Measurements from ENCODE around the gene IPO11.

The IPO11 gene

DNA sequence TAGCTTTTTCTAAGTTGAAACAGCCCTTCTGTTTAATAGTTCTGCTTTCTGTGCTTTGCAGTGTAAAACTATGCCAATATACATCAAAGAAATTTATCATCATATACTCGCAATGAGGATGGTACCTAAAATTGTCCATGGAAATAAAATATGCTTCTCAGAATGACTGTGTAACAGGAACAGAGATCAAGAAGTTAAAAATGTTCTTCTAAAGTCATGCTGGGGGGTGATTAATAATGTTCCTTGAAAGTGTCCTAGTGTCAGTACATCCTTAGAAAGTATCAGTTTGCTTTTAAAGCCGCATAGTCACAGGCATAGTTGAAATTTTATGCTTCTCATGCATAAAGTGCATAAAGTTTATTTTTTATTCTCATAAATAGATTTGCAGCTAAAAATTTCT is 162.0 kb downstream of the IPO11 start:
- DNase-seq = no peak

DNA sequence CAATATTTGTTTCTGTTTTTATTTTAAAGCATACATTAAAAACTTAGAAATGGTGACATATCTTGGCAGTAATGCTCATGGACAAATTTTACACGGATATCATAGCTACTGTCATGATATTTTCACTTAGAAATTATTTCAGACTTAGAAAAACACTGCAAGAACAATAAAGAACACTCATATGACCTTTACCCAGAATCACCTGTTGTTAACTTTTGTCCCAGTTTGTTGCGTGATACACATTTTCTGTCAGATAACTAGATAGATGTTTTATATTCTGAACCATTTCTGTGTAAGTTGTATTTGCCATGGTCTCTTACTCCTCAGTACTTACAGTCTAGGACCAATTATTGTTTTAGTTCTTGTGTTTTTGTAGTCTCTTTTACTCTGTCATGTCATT is 162.5 kb downstream of the IPO11 start:
- DNase-seq = no peak

DNA sequence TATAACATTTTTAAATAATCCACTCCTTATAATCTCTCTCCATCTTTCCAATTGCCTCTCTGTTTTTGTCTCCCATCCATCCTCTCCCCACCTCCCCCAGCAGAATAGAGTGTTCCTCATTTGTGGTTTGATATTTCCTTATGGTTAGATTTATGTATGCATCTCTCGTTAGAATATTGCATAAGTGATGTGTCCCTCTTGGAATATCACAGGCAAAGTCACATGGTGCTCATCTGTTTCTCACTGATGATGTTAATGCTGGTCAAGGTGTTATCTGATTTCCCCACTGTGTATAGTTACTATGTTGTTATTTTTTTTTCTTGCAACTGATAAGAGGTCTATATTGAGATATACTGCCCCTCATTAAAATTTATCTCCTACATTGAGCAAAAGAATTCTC is 162.9 kb downstream of the IPO11 start:
- DNase-seq = no peak

DNA sequence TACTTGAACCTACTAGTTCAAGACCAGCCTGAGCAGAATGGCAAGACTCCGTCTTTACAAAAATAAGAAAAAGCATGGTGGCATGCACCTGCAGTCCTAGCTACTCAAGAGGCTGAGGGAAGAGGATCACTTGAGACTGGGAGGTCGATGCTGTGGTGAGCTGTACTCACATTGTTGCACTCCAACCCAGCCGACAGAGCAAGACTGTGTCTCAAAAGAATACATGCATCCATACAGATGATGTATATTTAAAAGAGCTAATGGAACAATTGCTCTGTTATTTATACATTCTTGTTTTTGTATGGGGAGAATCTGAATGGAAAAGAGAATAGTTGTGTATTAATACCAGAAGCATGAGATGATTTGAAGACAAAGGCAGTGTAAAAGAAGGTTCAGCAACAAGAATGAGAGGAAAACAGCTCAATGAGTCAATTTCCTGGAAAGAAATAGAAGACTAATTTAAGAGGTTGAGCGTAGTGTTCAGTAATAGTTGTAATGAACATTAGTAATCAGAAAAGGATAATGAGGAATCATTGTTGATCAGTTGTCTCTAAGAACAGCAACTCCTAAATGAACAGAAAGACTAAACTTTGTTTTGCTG is 164.1 kb downstream of the IPO11 start:
- DNase-seq = no peak

DNA sequence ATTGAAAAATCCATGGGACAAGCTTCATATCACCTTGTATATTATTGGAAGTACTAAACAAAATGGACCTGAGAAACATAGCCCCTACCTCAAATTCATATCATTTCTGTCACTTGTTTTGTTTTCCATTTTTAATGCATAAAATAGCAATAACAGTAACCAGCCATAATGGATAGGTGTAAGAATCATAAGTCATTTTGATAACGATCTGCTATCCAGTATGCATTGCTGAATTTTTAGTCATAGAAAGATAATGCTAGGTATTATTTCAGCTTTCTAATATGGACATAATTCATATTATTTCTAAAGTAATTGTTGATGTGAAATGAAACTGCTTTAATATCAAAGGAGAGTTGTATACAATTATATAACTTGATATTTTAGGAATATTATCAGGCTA is 164.9 kb downstream of the IPO11 start:
- no peak for DNase-seq

DNA sequence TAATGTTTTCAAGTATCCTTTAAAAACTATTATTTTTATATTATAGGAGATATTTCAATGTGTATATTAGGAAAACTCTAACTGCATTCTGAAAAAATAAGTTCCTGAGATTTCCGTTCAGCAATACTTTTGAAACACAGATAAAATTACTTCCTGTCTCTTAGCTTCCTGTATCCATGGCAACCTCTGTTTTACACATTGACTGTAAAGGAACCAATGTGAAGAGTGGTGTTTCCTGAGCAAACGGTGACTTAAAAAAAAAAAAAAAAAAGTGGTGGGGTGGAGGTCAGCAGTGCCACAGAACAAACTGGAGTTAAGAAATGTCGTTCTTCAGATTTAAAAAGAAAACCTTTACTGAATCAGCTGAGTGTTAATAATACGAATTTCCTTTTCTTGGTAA is 166.0 kb downstream of the IPO11 start, which contains the start of gene LRRC70:
Gene LRRC70 (plus strand): TSS at position 280 of the 400 bp plus-strand sequence. CDS start 620 bp downstream, outside the sequence.
- no peak for DNase-seq

DNA sequence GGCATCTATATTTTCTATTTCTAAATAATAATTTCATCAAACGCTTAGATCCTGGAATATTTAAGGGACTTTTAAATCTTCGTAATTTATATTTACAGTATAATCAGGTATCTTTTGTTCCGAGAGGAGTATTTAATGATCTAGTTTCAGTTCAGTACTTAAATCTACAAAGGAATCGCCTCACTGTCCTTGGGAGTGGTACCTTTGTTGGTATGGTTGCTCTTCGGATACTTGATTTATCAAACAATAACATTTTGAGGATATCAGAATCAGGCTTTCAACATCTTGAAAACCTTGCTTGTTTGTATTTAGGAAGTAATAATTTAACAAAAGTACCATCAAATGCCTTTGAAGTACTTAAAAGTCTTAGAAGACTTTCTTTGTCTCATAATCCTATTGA is 167.2 kb downstream of the IPO11 start:
- DNase-seq = no peak

DNA sequence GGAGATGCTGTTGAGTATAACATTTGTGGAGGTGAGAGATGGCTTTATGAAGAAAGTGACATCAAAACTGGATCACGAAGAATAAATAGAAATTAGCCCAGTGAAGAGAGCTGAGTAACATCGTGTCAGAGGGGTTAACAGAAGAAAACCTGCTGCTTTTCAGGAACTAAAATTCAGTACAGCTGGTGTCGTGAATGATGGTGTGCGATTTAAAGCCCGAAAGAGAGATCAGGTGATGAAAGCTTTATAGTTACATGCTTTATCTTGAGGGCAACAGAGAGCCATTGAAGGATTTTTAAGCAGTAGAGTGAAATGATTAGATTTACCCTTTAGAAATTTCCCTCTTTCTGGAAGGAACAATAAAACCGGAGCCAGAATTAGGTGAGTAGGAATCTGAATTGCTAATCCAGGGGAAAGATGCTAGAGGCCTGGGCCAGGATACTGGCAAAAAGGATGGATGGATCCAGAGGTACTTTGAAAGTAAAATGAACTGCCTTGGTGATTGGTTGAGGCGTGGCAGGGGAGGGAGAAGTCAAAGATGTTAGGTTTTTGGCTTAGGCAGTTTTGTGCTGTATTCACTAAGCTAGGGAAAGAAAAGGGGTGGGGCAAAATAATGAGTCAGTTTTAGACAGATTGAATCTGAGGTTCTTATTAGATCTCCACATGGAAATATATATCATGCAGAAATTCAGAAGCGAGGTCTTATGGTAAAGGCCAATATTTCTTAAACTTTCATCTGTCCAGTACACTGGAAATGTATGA is 169.5 kb downstream of the IPO11 start:
- no peak for DNase-seq

DNA sequence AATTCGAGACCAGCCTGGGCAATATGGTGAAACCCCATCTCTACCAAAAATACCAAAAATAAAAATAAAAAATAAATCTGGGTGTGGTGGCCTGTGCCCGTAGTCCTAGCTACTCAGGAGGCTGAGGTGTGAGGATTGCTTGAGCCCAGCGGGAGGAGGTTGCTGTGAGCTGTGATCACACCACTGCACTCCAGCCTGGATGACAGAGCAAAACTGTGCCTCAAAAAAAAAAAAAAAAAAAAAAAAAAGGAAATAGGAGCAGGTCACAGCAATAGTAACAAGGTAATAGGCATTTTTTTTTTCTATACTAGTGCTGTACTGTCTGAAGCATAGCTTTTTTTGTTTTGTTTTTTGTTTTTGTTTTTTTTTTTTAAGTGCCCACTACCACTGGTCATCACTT is 171.8 kb downstream of the IPO11 start:
- DNase-seq = no peak

DNA sequence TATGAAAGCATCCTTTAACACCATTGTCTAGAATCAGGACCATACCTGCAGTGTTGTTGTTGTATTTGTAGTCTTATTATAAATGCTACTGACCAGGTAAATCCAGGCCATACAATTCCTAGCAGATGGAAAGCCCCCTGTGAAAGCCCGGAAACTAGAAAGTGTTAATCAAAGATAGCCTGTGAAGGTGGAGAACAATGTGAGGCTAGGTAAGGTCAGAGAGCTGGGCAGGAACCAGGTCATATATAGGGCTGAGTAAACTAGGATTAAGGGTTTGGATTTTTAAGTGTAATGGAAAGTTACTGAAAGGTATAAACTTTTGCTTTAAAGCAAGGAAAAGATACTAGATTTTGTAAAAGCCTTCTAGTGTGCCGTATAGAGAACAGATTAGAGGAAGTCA is 172.7 kb downstream of the IPO11 start:
- no peak for DNase-seq

DNA sequence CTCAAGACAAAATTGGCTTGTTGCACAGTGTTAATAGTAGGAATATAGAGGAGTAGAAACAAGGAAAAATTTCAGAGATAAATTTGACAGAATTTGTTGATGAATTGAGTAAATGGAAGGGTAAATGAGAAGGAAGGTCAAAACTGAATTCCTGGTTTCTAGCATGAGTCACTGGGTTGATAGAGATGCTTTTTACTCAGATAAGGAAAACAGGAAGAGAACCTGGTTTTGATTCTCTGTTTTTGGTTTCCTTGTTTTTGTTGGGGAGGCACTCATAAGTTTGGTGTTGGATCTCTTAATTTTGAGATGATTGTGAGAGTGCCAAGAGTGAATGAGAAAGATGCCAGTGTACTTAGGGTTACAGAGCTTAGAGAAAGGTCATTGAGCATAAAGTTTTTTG is 173.2 kb downstream of the IPO11 start:
- DNase-seq = no peak

DNA sequence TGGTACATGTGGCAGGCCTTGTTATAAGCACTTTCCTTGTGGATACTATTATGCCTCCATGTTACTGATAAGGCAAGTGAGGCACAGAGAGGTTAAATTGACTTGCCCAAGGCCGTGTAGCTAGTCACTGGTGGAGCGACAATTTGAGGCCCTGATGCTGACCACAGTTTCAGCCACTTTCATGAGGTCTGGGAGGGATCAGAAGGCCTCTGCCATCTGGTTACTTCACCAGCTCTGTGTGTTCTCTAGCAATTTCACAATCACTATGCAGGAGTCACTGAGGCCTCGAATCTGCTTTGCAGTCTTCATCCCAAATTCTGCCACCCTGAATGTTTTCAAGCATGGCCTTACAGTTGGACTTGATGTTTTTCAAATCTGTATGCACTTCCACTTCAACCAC is 175.2 kb downstream of the IPO11 start:
- DNase-seq = no peak

DNA sequence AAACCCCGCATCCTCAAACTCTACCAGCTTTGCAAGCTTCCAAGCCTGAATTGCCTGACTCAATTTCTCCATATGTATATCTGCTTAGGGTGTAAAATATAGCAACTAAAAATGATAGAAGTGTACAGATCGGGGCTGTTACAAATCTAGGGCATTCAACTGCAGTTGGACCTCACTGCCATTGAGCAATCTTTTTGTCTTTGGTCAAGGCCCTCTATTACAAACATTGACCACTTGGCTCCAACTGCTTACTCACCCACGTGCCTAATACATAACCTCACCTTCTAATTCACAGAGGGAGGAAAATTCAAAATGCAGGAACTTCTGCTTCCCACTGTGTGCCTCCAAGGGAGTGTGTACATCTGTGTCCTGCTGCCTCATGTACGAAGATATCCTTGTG is 176.1 kb downstream of the IPO11 start:
- no peak for DNase-seq

DNA sequence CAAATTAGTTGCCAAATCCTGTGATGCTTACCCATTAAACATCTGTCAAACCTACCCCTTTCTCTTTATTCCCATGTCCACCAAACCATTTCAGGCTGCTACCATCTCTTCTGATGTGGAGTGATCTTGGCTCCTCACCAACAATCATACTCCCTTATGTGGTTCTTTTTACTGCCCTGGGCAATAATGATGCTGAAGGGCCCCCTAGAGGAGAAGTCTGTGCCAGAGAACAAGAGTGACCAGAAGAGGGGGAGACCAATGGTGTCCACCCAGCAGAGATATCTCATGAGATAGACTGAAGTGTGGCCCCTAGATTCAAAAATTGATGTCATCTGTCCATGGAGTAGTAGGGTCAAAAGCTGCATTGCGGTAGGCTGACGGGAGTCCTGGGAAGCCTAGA is 176.9 kb downstream of the IPO11 start:
- no peak for DNase-seq

DNA sequence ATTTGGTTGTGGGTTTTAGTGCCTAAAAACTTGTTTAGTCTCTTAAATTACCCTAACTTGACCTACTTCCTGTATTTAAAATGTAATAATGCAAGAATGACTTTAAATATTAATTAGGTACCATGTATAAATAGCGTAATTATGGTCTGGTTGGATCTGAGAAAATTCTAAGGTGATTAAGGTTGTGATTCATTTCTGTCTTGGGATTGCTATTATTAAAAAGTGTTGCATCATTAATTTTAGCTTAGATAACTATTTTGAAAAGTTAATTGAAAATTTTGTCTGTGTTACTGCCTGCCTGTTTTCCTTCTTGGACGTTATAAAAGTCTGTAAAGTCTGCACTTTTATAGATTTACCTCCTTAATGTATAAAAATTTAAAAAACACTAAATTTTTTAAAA is 177.8 kb downstream of the IPO11 start:
- no peak for DNase-seq

DNA sequence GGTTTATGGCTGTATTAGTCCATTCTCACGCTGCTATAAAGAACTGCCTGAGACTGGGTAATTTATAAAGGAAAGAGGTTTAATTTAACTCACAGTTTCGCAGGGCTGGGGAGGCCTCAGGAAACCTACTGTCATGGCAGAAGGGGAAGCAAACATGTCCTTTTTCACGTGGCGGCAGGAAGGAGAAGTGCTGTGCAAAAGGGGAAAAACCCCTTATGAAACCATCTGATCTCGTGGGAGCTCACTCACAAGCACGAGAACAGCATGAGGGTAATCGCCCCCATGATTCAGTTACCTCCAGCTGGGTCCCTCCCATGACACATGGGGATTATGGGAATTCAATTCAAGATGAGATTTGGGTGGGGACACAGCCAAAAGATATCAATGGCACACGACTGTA is 180.0 kb downstream of the IPO11 start:
- no peak for DNase-seq

DNA sequence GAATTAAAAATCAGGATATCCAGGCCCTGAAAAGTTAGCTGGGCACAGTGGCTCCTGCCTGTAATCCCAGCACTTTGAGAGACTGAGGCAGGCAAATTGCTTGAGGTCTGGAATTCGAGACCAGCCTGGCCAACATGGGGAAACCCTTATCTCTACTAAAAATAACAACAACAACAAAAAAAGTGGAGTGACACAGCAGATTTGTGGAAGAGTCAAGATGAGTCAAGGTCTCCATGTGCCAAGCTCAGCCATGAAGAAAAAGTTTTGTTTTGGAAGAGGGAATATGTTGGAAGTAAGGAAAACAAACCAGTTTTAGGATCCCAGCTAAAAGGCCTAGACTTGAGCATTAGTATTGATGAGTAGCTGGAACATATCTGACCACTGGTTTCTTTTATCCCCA is 180.8 kb downstream of the IPO11 start:
- no peak for DNase-seq

DNA sequence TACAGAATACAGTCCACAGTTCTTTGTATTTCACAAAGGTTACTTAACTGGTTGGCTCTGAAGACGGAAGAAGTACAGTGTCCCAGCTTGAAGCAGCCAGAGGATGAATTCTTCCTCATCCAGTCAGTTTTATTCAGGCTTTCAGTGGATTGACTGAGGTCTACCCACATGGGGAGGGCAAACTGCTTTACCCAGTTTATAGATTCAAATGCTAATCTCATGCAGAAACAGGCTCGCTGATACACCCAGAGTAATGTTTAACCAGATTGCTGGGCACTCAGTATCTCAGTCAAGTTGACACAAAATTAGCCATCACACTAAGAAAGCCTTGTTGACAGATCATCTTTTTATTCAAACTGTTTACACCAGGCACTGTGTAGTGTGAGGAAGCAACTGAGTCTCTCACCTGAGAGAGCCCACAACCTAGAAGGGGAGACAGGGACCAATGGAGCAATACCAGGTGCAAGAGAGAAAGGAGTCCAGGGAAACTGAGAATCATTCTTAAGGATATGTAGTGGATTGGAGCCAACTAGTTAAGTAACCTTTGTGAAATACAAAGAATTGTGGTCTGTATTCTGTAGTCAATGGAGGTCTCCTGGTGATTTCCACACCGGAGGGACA is 181.9 kb downstream of the IPO11 start:
- DNase-seq = no peak

DNA sequence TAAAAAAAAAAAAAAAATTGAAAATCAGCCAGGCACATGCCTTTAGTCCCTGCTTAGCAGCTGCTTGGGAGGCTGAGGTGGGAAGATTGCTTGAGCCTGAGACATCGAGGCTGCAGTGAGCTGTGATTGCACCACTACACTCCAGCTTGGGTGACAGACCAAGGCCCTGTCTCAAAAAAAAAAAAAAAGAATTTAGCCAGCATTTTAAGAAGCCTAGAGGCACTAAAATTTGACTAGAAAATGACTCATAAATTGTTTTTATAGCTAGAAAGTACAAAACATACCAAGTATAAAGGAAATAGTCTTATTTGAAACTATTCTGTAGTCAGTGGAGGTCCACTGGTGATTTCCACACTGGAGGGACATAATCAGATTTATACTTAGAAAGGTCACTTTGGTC is 183.5 kb downstream of the IPO11 start:
- no peak for DNase-seq

DNA sequence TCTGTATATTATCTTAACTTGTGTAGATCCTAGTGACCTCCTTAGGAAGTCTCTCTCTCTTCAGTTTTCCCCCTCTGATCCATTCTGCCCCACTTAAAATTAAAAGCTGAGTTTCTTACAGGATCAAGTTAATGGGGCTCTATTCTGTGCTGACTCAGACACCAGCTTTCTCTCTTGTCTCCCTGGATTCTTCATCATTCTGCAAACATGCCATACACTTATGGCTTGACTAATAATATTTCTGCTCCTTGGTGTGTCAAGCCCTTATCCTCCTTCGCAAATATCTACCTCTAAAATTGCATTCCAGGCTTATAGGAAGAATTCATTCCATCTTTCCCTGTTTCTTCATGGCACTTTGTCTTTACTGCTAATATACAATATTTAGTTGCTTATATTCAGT is 184.1 kb downstream of the IPO11 start:
- DNase-seq = no peak

DNA sequence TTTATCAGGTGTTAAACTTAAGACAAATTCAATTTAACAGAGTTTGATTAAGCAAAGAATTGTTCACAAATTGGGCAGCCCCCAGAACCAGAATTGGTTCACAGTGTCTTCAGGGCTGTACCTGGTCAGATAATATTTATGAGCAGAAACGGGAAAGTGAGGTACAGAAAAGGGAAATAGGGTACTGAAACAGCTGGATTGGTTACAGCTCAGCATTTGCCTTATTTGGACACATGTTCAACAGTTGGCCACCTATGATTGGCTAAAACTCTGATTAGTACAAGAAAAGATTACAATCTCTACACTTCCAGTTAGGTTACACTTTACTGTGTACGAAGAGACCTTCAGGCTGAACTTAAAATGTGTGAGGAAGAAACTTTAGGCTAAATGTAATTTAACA is 184.8 kb downstream of the IPO11 start:
- no peak for DNase-seq

DNA sequence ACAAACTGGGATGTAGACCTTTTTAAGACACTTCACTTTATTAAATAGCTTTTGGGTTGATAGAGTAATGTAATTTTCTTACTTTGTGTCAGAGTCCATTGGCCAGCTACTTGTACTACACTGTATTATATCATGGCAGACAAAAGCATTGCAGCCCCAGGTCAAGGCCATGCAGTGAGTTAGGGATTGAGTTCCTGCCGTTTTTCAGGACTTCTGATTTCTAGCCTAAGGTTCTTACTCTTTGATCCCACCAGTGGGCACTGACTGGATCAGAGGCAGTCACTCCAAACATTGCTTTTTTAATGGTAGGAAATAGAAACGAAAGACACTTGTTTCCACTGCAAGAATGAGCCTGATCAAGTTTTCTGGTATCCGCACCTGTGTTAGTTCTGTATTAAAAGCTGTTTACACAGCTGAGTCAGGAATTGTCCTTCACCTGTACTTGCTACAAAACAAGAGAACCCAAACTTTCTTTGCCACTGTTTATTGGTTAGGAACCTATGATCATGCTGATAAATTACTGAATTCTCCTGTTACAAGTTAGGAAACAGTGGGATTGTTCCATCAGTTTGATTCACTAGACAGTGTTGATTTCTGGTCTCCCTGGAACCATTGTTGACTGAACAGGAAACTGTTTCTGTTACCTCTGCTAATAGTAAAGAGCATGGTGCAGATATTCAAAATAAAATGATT is 188.1 kb downstream of the IPO11 start:
- DNase-seq = no peak

DNA sequence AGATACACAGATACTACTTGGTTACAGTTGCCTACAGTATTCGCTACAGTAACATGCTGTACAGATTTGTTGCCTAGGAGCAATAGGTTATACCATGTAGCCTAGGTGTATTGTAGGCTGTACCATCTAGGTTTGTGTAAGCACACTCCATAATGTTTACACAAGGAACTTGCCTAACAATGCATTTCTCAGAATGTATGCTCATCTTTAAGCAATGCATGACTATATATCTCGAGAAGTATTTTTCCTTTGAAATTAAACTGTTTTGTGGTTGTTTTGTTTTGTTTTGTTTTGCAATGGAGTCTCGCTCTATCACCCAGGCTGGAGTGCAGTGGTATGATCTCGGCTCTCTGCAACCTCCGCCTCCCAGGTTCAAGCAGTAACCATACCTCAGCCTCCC is 191.4 kb downstream of the IPO11 start:
- no peak for DNase-seq

DNA sequence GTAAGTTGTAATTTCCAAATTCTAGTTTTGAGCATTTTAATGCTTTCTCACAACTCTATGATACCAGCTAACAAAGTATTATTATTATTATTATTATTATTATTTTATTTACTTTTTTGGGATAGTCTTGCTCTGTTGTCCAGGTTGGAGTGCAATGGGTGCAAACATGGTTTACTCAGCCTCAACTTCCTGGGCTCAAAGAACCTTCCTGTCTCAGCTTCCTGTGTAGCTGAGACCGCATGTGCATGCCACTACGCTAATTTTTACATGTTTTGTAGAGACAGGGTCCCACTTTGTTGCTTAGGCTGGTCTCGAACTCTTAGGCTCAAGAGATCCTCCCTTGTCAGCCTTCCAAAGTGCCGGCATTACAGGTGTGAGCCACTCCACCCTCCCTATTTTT is 193.1 kb downstream of the IPO11 start:
- DNase-seq = no peak
